ENCODE measurements around the gene SLC9A3. TPM values are rescaled to one million over a fixed set of nuclear protein-coding genes. Genes with fewer than 3 reads are reported as not detected.

The SLC9A3 gene
- total RNA-seq, 1 experiment from 2014 or later, result 1.9 TPM

- intact Hi-C loops (cut with micrococcal nuclease; ENCODE audit: unreplicated experiment), result no loop called here
- Histone ChIP-seq H3K27ac (ENCODE audit: low read depth, low read length, poor library complexity, severe bottlenecking) (no peak overlapping the region), H3K9me3 (ENCODE audit: low read depth, low read length, poor library complexity, severe bottlenecking) (no peaks in the 10 kb centered on the region), H3K36me3 (ENCODE audit: insufficient read depth, low read length, poor library complexity, severe bottlenecking) (peaks cover 20% of the 10 kb centered on the region), H3K27me3 (replicated peaks; ENCODE audit: insufficient read depth, low read depth, low read length, poor library complexity) (no peaks in the 10 kb centered on the region), H3K4me1 (ENCODE audit: insufficient read depth, low read length, poor library complexity, severe bottlenecking) (no peaks in the 10 kb centered on the region), H3K4me3 (ENCODE audit: low read depth, low read length, poor library complexity, severe bottlenecking) (no peak overlapping the region)
- no TSS peak for BruUV-seq (replicated peaks)
- ChIA-PET CTCF (no interaction called here), POLR2A (ENCODE audit: low non-redundant PET) (no interaction called here)
- TF ChIP-seq EZH2 (IDR thresholded peaks at IDR 0.05; ENCODE audit: borderline replicate concordance, low read depth, low read length, poor library complexity, severe bottlenecking), result no peak
- TF ChIP-seq CTCF (conservative IDR thresholded peaks at IDR 0.05; ENCODE audit: low read depth, low read length), result no peak
- DNase-seq (ENCODE audit: low spot score), result no peak
Measured at GRCh38 chr5:462051-462481, 62.2 kb downstream of the SLC9A3 start.

GRCh38 chr5:460273-460625, 64.0 kb downstream of the SLC9A3 start:
- H3K36me3 ChIP-seq (ENCODE audit: insufficient read depth, low read length, poor library complexity, severe bottlenecking), result peaks cover 25% of the 10 kb centered on the region
- BruUV-seq (replicated peaks), result no TSS peak
- no peak for DNase-seq (ENCODE audit: low spot score)
- TF ChIP-seq EZH2 (IDR thresholded peaks at IDR 0.05; ENCODE audit: borderline replicate concordance, low read depth, low read length, poor library complexity, severe bottlenecking) (no peak), CTCF (conservative IDR thresholded peaks at IDR 0.05; ENCODE audit: low read depth, low read length) (no peak)
- H3K27ac ChIP-seq (ENCODE audit: low read depth, low read length, poor library complexity, severe bottlenecking), result no peak overlapping the region
- H3K4me3 ChIP-seq (ENCODE audit: low read depth, low read length, poor library complexity, severe bottlenecking), result no peak overlapping the region
- no peaks in the 10 kb centered on the region for H3K4me1 ChIP-seq (ENCODE audit: insufficient read depth, low read length, poor library complexity, severe bottlenecking)
- ChIA-PET CTCF (no interaction called here), POLR2A (ENCODE audit: low non-redundant PET) (no interaction called here)
- intact Hi-C loops (cut with micrococcal nuclease; ENCODE audit: unreplicated experiment), result no loop called here
- no peaks in the 10 kb centered on the region for H3K27me3 ChIP-seq (replicated peaks; ENCODE audit: insufficient read depth, low read depth, low read length, poor library complexity)
- no peaks in the 10 kb centered on the region for H3K9me3 ChIP-seq (ENCODE audit: low read depth, low read length, poor library complexity, severe bottlenecking)

- H3K4me1 ChIP-seq (ENCODE audit: insufficient read depth, low read length, poor library complexity, severe bottlenecking), result no peaks in the 10 kb centered on the region
- DNase-seq (ENCODE audit: low spot score), result no peak
- intact Hi-C loops (cut with micrococcal nuclease; ENCODE audit: unreplicated experiment), result no loop called here
- no TSS peak for BruUV-seq (replicated peaks)
- H3K9me3 ChIP-seq (ENCODE audit: low read depth, low read length, poor library complexity, severe bottlenecking), result no peaks in the 10 kb centered on the region
- no peaks in the 10 kb centered on the region for H3K27me3 ChIP-seq (replicated peaks; ENCODE audit: insufficient read depth, low read depth, low read length, poor library complexity)
- TF ChIP-seq EZH2 (IDR thresholded peaks at IDR 0.05; ENCODE audit: borderline replicate concordance, low read depth, low read length, poor library complexity, severe bottlenecking) (no peak), CTCF (conservative IDR thresholded peaks at IDR 0.05; ENCODE audit: low read depth, low read length) (no peak)
- ChIA-PET CTCF (no interaction called here), POLR2A (ENCODE audit: low non-redundant PET) (no interaction called here)
- no peak overlapping the region for H3K27ac ChIP-seq (ENCODE audit: low read depth, low read length, poor library complexity, severe bottlenecking)
- H3K36me3 ChIP-seq (ENCODE audit: insufficient read depth, low read length, poor library complexity, severe bottlenecking), result peaks cover 25% of the 10 kb centered on the region
- no peak overlapping the region for H3K4me3 ChIP-seq (ENCODE audit: low read depth, low read length, poor library complexity, severe bottlenecking)
Measured at GRCh38 chr5:459562-460272, 64.5 kb downstream of the SLC9A3 start.

All from A673 (cell line).